Measurements from ENCODE around the gene CNTN2.

- TF ChIP-seq POLR2A (IDR thresholded peaks at IDR 0.05; ENCODE audit: low read length) (no peak), GATA1 (IDR thresholded peaks at IDR 0.05; ENCODE audit: low read depth, low read length) (no peak)
Observed at GRCh38 chr1:205098242-205098641, 55.2 kb downstream of the CNTN2 start.

Measured in erythroblast (primary cell).